Measurements from ENCODE around the gene ELOF1. TPM values are rescaled to one million over a fixed set of nuclear protein-coding genes. Genes with fewer than 3 reads are reported as not detected.

Gene ELOF1
- total RNA-seq, 1 donor from 2014 or later = 28.9 TPM

DNA sequence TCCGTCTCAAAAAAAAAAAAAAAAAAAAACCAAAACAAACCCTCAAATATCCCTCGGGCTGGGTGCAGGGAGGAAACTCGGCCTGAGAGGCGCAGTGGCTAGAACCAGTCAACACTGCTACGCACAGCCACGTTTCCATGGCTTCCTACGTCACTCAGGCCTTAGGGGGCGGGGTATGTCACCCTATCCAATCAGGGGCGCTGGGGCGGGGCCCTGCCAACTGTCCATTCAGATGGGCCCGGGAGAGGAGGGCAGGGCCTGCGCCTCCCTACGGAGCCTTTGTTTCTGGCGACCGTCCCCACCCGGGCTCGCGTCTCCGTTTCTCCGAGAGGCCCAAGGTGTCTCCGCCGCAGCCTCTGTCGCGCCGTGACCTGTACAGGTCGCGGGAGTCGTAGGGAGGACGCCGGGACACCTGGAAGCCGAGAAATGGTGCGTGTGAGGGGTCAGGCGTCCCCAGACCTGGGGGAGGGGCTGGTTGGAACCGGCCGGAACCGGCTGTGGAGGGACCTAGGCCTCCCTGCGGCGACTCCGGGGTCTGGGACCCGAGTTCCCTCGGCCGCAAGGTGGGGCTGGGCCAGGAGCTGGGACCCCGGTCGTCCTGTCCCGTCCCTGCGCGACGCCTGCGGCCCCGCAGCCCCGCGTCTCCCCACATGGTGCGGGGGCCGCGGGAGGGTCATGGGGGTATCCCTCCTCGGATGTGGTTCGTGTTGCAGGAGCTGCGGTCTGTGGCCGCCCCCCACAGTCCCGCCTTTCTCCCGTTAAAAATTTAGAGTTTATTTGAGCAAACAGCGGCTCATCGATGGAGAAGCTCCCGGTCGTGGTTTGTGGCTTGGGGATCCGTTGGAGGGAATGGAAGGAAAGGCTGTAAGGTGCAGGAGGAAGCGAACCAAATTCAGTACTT lies 38.4 kb upstream of the ELOF1 start, which contains the start of gene ZNF627:
Gene ZNF627 (plus strand): TSS at position 282 of the 901 bp plus-strand sequence. CDS start 145 bp downstream, at position 427.
- peak; percentile 99 to 100 for DNase-seq (ENCODE audit: low spot score in 2 of 2)
- no peaks in the 10 kb centered on the region for H3K9me3 ChIP-seq
- intact Hi-C loops (cut with DNase I) = loop anchor here (1.0 to 5.0 kb wide), 2 partner anchors 35 to 92 kb away; partner anchors contain the start of gene ZNF653
- H3K4me1 ChIP-seq = peaks cover 3 to 15% of the 10 kb centered on the region in 2 donors
- no peaks in the 10 kb centered on the region for H3K27me3 ChIP-seq
- peak within 1 kb of the TSS; percentile 73 to 100 for H3K4me3 ChIP-seq
- H3K27ac ChIP-seq = peak within 1 kb of the TSS; percentile 79 to 81
- no peaks in the 10 kb centered on the region for H3K36me3 ChIP-seq
- TF ChIP-seq, protein P1, sequence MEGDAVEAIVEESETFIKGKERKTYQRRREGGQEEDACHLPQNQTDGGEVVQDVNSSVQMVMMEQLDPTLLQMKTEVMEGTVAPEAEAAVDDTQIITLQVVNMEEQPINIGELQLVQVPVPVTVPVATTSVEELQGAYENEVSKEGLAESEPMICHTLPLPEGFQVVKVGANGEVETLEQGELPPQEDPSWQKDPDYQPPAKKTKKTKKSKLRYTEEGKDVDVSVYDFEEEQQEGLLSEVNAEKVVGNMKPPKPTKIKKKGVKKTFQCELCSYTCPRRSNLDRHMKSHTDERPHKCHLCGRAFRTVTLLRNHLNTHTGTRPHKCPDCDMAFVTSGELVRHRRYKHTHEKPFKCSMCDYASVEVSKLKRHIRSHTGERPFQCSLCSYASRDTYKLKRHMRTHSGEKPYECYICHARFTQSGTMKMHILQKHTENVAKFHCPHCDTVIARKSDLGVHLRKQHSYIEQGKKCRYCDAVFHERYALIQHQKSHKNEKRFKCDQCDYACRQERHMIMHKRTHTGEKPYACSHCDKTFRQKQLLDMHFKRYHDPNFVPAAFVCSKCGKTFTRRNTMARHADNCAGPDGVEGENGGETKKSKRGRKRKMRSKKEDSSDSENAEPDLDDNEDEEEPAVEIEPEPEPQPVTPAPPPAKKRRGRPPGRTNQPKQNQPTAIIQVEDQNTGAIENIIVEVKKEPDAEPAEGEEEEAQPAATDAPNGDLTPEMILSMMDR (IDR thresholded peaks at IDR 0.05) = peak in 2 of 3 experiments; percentile 13 to 38

DNA sequence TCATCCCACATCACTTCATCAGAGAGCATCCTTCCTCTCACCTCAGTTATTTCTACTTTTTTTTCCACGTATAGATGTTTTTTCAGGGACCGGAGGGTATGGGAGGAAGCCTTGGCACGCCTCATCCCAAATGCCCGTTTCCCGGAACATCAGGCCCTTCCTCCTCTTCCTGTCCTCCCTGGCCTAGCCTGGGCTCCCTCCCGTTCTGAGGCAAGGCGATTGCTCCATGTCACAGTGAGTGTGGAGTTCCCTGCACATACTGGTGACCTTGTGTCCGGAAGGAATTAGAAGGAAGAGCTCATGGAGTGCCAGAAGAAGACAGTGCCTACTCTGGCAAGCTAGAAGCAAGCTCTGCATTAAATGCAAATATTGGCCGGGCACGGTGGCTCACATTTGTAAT lies 37.1 kb upstream of the ELOF1 start:
- Histone ChIP-seq H3K27ac (no peak overlapping the region), H3K9me3 (no peaks in the 10 kb centered on the region), H3K4me3 (no peak overlapping the region), H3K36me3 (no peaks in the 10 kb centered on the region), H3K4me1 (peaks cover 3 to 15% of the 10 kb centered on the region in 2 donors), H3K27me3 (no peaks in the 10 kb centered on the region)
- TF ChIP-seq, protein P1 (IDR thresholded peaks at IDR 0.05) = no peak
- intact Hi-C loops (cut with DNase I) = loop anchor here (5.0 kb wide), 1 partner anchor 34 kb away; no protein-coding TSS in a partner anchor
- DNase-seq (ENCODE audit: low spot score in 2 of 2) = no peak

GRCh38 chr19:11594084-11594483 lies 35.1 kb upstream of the ELOF1 start:
- H3K4me3 ChIP-seq = no peak overlapping the region
- H3K36me3 ChIP-seq = no peaks in the 10 kb centered on the region
- intact Hi-C loops (cut with DNase I) = no loop called here
- peaks cover 3 to 11% of the 10 kb centered on the region in 2 donors for H3K4me1 ChIP-seq
- no peak overlapping the region for H3K27ac ChIP-seq
- TF ChIP-seq, protein P1 (IDR thresholded peaks at IDR 0.05) = no peak
- no peaks in the 10 kb centered on the region for H3K9me3 ChIP-seq
- H3K27me3 ChIP-seq = no peaks in the 10 kb centered on the region
- no peak for DNase-seq (ENCODE audit: low spot score in 2 of 2)

- Histone ChIP-seq H3K27me3 (no peaks in the 10 kb centered on the region), H3K4me1 (peaks cover 0 to 2% of the 10 kb centered on the region in 2 donors), H3K4me3 (no peak overlapping the region), H3K9me3 (no peaks in the 10 kb centered on the region), H3K36me3 (no peaks in the 10 kb centered on the region), H3K27ac (no peak overlapping the region)
- intact Hi-C loops (cut with DNase I) = loop anchor here (1.0 to 5.0 kb wide), 2 partner anchors 92 to 296 kb away; no protein-coding TSS in a partner anchor
- TF ChIP-seq, protein P1 (IDR thresholded peaks at IDR 0.05) = no peak
- DNase-seq (ENCODE audit: low spot score in 2 of 2) = no peak
These were observed 29.1 kb upstream of the ELOF1 start for GRCh38 chr19:11587975-11588631.

GRCh38 chr19:11587302-11587974 lies 28.4 kb upstream of the ELOF1 start:
- Histone ChIP-seq H3K27me3 (no peaks in the 10 kb centered on the region), H3K4me3 (no peak overlapping the region), H3K27ac (no peak overlapping the region), H3K36me3 (no peaks in the 10 kb centered on the region), H3K4me1 (peaks cover 0 to 2% of the 10 kb centered on the region in 2 donors), H3K9me3 (no peaks in the 10 kb centered on the region)
- intact Hi-C loops (cut with DNase I) = loop anchor here (1.0 to 5.0 kb wide), 2 partner anchors 91 to 295 kb away; no protein-coding TSS in a partner anchor
- peak in 1 of 2 donors; percentile 82 for DNase-seq (ENCODE audit: low spot score in 2 of 2)
- TF ChIP-seq, protein P1 (IDR thresholded peaks at IDR 0.05) = peak; percentile 88 to 91 (median 89)

Data from ascending aorta (tissue), 2 donors.